ENCODE measurements around the gene HAGH.

The HAGH gene

DNA sequence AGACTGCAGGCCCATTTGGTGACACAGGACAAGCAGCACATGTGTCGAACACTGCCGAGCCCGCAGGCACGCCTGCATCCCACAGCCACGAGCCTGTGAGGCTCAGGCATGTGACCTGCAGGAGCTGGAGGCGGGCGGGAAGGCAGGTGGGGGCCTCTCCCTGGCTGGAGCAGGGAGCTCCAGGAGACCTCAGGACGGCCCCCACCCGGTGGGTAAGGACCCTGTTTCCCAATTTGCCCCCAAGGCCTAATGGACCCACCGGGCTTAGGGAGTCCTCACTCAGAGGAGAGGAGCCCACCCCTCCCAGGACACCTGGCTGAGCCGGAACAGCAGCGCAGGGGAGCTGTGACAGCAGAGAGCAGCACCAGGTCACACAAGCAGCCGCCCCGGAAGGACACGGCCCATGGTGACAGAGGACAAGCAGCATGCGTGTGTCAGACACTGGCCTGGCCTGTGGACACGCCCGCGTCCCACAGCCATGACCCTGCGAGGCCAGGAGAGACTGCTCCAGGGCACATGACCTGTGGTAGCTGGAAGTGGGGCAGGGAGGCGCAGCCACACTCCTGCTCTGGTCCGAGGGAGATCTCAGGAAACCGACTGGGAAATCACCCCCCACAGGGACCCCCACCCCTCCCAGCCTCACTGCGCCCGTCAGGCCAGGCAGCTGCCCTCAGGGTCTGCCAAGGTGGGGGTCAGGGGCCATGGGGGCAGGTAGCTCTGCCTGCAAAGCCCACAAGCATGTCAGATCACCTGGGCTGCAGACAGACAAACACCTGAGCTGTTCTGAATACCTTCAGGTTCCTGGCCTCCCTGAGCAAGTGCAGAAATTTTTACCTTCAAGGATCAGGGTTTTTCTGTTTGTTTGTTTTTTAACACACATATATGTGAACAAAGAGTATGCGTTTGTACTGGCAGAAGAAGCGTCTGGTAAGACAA, 46.6 kb downstream of the HAGH start:
- Histone ChIP-seq H3K4me1 (ENCODE audit: low read length) (peaks cover 4% of the 10 kb centered on the region; the same call in 1 of the 2 replicates), H3K36me3 (replicated peaks; ENCODE audit: insufficient read depth, low read length) (no peaks in the 10 kb centered on the region), H3K9ac (ENCODE audit: low read length) (no peak overlapping the region), H3K4me2 (ENCODE audit: low read depth, low read length) (no peak overlapping the region), H4K20me1 (ENCODE audit: insufficient read depth, low read length) (no peaks in the 10 kb centered on the region), H2AFZ (ENCODE audit: low read length) (no peak overlapping the region), H3K79me2 (ENCODE audit: low read length) (peaks cover 56% of the 10 kb centered on the region), H3K9me3 (replicated peaks; ENCODE audit: insufficient read depth, low read length) (no peaks in the 10 kb centered on the region), H3F3A (ENCODE audit: insufficient read depth, low read length) (peaks cover 17% of the 10 kb centered on the region; the same call in 1 of the 2 replicates), H3K27me3 (replicated peaks; ENCODE audit: insufficient read depth, low read length) (no peaks in the 10 kb centered on the region), H3K4me3 (ENCODE audit: low read length) (no peak overlapping the region), H3K27ac (ENCODE audit: low read length) (no peak overlapping the region), H3K9me2 (replicated peaks; ENCODE audit: insufficient read depth, low read length) (no peaks in the 10 kb centered on the region)
- TF ChIP-seq EZH2 (optimal IDR thresholded peaks at IDR 0.05; ENCODE audit: low read depth, low read length), result no peak
- TF ChIP-seq EZH2phosphoT487 (IDR thresholded peaks at IDR 0.05; ENCODE audit: low read length), result no peak
- TF ChIP-seq, protein P1, sequence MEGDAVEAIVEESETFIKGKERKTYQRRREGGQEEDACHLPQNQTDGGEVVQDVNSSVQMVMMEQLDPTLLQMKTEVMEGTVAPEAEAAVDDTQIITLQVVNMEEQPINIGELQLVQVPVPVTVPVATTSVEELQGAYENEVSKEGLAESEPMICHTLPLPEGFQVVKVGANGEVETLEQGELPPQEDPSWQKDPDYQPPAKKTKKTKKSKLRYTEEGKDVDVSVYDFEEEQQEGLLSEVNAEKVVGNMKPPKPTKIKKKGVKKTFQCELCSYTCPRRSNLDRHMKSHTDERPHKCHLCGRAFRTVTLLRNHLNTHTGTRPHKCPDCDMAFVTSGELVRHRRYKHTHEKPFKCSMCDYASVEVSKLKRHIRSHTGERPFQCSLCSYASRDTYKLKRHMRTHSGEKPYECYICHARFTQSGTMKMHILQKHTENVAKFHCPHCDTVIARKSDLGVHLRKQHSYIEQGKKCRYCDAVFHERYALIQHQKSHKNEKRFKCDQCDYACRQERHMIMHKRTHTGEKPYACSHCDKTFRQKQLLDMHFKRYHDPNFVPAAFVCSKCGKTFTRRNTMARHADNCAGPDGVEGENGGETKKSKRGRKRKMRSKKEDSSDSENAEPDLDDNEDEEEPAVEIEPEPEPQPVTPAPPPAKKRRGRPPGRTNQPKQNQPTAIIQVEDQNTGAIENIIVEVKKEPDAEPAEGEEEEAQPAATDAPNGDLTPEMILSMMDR (IDR thresholded peaks at IDR 0.05; ENCODE audit: low read length), result no peak
- no peak for DNase-seq

DNA sequence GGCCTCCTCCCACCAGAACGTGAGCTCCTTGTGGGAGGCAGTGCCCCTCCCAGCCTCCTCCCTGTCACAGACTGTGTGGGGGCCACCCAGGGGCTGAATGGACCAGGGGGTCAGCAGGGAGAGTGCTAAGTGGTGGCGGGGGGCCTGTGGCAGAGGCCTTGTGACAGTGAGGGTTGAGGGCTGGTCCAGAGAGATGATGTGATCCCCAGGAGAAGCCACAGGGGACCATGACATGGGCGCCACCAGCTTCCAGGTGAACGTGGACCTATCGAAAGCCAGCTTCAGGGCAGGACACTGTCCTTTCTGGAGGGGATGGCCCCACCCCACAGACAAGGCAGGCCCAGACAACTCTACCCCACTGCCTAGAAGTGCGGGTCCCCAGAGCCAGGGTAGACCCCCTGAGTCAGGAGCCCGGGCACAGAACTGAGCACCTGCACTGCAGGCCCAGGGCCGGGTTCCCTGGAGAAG, 47.4 kb downstream of the HAGH start:
- no peak overlapping the region for H3K4me2 ChIP-seq (ENCODE audit: low read depth, low read length)
- no peak overlapping the region for H3K4me3 ChIP-seq (ENCODE audit: low read length)
- DNase-seq, result no peak
- peaks cover 17% of the 10 kb centered on the region; the same call in 1 of the 2 replicates for H3F3A ChIP-seq (ENCODE audit: insufficient read depth, low read length)
- TF ChIP-seq, protein P1 (IDR thresholded peaks at IDR 0.05; ENCODE audit: low read length), result no peak
- TF ChIP-seq EZH2 (optimal IDR thresholded peaks at IDR 0.05; ENCODE audit: low read depth, low read length) (no peak), EZH2phosphoT487 (IDR thresholded peaks at IDR 0.05; ENCODE audit: low read length) (no peak)
- no peak overlapping the region for H2AFZ ChIP-seq (ENCODE audit: low read length)
- H3K9ac ChIP-seq (ENCODE audit: low read length), result no peak overlapping the region
- no peaks in the 10 kb centered on the region for H3K36me3 ChIP-seq (replicated peaks; ENCODE audit: insufficient read depth, low read length)
- no peaks in the 10 kb centered on the region for H4K20me1 ChIP-seq (ENCODE audit: insufficient read depth, low read length)
- no peak overlapping the region for H3K27ac ChIP-seq (ENCODE audit: low read length)
- H3K9me3 ChIP-seq (replicated peaks; ENCODE audit: insufficient read depth, low read length), result no peaks in the 10 kb centered on the region
- no peaks in the 10 kb centered on the region for H3K9me2 ChIP-seq (replicated peaks; ENCODE audit: insufficient read depth, low read length)
- H3K27me3 ChIP-seq (replicated peaks; ENCODE audit: insufficient read depth, low read length), result no peaks in the 10 kb centered on the region
- peaks cover 5% of the 10 kb centered on the region; the same call in 1 of the 2 replicates for H3K4me1 ChIP-seq (ENCODE audit: low read length)
- peaks cover 56% of the 10 kb centered on the region for H3K79me2 ChIP-seq (ENCODE audit: low read length)

DNA sequence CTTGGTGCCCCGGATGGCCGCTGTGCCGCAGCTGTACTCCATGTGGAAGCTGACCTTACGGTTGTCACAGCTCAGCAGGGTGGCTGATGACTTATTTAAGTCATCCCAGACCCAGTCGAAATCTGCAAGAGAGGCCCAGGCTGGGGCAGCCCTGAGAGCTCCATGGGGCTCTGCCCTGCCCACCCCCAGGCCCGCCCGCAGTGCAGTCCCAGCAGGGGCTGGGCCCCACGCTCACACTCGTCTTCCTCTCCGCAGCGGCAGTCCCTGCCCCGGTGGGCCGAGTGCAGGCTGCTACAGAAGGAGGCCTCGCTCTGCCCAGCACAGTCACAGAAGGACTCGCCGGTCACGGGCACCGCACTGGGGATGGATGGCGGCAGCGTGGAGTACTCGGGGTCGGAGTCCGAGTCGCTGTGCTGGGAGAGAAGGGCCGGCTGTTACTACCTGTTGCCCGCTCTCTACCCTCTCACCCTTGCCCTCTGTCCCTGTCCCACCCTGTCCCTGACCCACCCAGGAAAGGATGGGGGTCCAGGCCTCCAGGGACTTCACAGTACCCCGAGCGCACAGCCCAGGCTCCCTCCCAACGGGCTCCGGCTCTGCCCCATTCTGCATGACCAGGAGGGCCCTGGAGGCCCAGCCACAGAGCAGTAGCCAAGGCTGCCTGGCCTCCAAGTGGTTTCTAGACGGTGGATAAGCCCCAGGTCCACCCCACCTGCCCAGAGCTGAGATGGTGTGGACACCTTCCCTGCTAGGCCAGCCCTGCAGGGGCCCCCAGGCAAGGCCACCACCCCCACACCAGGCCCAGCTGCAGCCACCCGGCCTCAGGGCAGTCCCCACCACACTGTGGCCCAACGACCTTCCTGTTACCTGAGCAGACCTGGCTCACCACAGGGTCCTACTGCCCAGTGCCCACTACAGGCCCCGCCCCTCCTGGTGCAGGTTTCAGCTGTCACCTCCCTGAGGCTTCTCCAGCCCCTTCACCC, 48.1 kb downstream of the HAGH start:
- peaks cover 8% of the 10 kb centered on the region; the same call in 1 of the 2 replicates for H3K4me1 ChIP-seq (ENCODE audit: low read length)
- no peak overlapping the region for H3K9ac ChIP-seq (ENCODE audit: low read length)

More for the DNA sequence above, 48.1 kb downstream of the HAGH start:
- Histone ChIP-seq H3K4me3 (ENCODE audit: low read length) (no peak overlapping the region), H2AFZ (ENCODE audit: low read length) (no peak overlapping the region), H3K9me3 (replicated peaks; ENCODE audit: insufficient read depth, low read length) (no peaks in the 10 kb centered on the region), H3F3A (ENCODE audit: insufficient read depth, low read length) (peaks cover 17% of the 10 kb centered on the region; the same call in 1 of the 2 replicates), H3K9me2 (replicated peaks; ENCODE audit: insufficient read depth, low read length) (no peaks in the 10 kb centered on the region), H4K20me1 (ENCODE audit: insufficient read depth, low read length) (no peaks in the 10 kb centered on the region), H3K27me3 (replicated peaks; ENCODE audit: insufficient read depth, low read length) (no peaks in the 10 kb centered on the region), H3K36me3 (replicated peaks; ENCODE audit: insufficient read depth, low read length) (no peaks in the 10 kb centered on the region), H3K4me2 (ENCODE audit: low read depth, low read length) (no peak overlapping the region), H3K27ac (ENCODE audit: low read length) (no peak overlapping the region), H3K79me2 (ENCODE audit: low read length) (peaks cover 56% of the 10 kb centered on the region)
- TF ChIP-seq EZH2 (optimal IDR thresholded peaks at IDR 0.05; ENCODE audit: low read depth, low read length) (no peak), EZH2phosphoT487 (IDR thresholded peaks at IDR 0.05; ENCODE audit: low read length) (no peak)
- TF ChIP-seq, protein P1 (IDR thresholded peaks at IDR 0.05; ENCODE audit: low read length), result no peak
- no peak for DNase-seq
